Measurements from ENCODE around the gene SUPT7L.
"Not testable (repeated sequence)": the region's sequence is repeated elsewhere in the genome, so short reads cannot be mapped to it uniquely, and the experiment has no call there.

The SUPT7L gene

DNA sequence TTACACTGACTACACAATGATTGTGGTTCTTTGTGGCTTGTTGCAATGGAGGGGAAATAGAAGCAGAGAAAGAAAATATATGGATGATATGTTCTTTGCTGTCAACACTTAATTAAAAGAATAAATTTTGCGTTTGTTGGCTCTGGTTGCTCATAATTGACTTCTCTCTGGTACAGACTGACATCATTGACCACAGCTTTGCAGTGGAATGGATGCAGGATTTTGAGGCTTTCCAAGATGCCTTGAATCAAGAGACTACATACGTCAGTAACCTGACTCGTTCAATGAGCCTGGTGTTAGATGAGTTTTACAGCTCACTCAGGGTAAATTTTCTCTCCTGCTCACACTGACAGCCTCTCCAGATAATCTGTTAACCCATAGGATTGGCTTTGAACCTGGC is 24.7 kb downstream of the SUPT7L start:
- DNase-seq (ENCODE audit: extremely low read depth in 1 of 2, low read depth in 1 of 2) = no peak

DNA sequence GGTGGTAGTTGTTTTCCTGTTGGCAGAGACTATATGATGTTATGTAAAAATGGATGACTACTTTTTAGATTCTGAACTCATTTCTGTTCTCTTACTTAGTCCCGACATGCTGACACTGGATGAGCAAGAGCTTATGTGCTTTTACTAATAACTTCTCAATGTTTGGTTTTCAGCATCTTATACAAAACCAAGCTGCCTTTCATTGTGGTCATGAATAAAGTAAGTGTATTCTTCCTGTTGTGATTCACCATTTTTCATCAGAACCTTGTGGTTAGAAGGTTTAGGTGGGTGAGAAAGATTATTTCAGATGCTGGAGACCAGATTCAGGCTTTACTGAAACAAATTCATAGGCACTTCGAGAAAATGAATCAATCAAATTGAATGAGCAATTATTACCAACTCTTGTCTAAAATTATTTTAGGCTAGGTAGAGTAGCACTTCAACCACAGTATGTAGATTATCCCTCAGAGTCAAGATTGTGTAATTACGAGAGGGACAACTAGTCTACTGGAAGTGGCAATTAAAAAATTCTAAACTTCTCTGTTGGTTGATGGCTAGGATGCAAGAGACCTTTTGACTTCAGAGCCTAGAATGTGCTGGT is 25.3 kb downstream of the SUPT7L start:
- DNase-seq (ENCODE audit: extremely low read depth in 1 of 2, low read depth in 1 of 2) = no peak

DNA sequence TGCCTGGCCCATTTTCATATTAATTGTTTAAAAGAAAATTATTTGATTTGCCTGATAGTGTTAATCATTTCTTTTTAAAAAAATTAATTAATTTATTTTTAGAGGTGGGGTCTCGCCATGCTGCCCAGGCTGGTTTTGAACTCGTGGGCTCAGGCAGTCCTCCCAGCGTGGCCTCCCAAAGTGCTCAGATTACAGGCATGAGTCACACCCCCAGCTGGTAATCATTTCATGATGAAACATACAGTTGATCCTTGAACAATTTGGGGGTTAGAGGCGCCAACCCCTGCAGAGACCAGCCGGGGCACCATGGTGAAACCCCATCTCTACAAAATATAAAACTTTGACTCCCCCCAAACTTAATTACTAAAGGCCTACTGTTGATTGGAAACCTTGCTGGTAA is 26.6 kb downstream of the SUPT7L start:
- no peak for DNase-seq (ENCODE audit: extremely low read depth in 1 of 2, low read depth in 1 of 2)

DNA sequence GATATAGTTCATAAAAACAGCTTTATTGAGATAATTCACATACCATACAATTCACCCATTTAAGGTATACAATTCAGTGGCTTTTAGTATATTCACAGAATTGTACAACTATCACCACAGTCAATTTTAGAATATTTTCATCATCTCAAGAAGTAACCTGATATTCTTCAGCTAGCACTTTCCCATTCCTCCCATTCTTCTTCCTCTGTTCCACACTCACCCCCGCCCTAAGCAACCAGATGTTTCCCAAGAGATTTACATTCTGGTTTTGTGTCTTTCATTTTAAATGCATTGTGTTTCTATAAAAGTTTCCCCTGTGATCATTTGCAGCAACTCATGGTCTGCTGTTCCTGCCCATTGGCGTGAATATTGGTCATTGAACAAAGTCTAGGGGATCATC is 29.1 kb downstream of the SUPT7L start:
- no peak for DNase-seq (ENCODE audit: extremely low read depth in 1 of 2, low read depth in 1 of 2)

DNA sequence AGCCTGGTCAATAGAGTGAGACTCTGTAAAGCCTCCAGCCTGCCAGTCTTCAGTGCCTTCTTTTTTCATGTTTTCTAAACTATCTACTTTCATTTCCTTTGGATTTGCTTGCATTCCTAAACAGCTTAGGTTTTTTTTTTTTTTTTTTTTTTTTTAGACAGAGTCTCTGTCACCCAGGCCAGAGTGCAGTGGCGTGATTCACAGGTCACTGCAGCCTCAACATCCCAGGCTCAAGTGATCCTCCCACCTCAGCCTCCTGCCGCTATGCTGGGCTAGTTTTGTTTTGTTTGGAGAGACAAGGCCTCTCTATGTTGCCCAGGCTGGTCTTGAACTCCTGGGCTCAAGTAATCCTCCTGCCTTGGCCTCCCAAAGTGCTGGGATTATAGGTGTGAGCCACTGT is 33.2 kb downstream of the SUPT7L start:
- not testable (repeated sequence) for DNase-seq (ENCODE audit: extremely low read depth in 1 of 2, low read depth in 1 of 2)

DNA sequence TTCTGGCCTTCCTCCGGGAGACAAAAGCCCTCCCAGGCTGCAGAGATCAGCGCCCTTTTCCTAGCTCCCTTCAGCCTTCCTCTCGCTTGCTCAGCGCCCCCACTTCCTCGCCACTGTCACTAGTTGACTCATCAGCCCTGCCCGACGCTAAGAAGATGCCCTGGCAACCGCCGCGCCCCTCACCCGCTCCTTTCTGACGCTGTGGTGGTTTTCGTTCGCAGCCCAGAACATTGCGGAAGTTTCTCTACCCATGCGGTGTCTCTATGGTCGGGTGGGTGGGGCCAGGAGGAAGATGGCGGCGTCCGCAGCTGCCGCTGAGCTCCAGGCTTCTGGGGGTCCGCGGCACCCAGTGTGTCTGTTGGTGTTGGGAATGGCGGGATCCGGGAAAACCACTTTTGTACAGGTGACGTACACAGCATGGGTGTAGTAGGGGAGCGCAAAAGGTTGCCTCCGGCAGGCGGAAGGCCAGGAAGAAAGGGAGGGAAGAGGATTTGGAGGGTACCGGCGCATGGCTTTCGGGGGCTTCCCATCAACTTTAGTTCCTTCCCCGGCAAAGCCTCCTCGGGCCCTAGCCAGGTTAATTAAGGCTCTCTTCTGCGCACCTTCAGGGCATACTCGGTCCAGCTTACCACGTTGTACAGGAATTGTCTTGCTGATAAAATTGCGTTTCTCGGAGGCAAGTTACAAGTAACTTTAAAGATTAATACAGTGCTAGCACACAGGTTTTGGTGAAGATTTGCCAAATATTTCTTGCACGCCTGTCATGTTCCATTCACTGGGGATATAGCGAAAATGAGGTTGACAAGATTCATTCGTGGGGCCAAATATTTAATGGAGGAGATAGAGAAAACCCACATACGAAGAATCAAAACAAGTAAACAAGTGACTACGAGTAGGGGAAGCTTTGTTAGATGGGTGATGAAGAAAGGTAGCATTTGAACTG is 34.4 kb downstream of the SUPT7L start, which contains the start of the genes CCDC121 and GPN1:
CCDC121 (minus strand) TSS at position 246 of the 943 bp plus-strand sequence. CDS start 1,213 bp downstream, outside the sequence.
GPN1 (plus strand) TSS at position 284 of the 943 bp plus-strand sequence; CDS start at position 293, 9 bp downstream.
- DNase-seq (ENCODE audit: extremely low read depth in 1 of 2, low read depth in 1 of 2) = peak; percentile 89 to 90

DNA sequence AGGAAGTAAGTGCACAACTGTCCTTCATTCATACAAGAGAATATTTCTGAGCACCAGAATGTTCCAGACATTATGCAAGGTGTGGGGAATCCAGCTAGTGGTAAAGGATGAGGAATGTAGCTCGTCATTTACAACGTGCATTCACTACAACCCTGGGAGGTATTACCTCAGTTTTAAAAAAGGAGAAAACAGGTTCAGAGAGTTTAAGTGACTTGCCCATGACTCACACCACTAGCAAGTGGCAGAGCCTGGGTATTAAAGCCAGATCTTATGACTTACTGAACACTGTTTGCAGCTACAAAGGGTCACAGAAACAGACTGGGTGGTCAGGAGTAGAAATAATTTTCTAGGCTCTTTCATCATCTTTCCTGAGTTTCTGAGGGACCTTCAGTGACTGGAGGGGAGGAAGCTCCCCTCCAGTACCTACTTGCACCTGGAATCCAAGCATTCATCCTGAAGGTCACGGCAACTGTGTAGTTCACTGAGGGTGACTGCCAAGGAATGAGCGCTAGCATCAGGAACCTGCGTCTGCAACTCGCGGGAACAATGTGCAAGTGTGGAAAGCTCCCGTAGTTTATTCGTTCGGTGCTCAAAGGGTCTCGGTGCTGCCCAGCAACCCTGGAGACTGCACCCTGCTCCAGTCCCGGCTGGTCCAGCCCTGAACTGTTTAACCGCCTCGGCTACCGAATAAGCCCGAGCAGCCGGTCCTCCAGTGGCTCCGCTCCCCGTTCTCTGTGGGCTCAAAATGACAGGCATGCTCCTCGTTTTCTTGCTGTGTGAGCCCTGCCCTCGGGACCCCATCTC is 35.2 kb downstream of the SUPT7L start:
- no peak for DNase-seq (ENCODE audit: extremely low read depth in 1 of 2, low read depth in 1 of 2)

DNA sequence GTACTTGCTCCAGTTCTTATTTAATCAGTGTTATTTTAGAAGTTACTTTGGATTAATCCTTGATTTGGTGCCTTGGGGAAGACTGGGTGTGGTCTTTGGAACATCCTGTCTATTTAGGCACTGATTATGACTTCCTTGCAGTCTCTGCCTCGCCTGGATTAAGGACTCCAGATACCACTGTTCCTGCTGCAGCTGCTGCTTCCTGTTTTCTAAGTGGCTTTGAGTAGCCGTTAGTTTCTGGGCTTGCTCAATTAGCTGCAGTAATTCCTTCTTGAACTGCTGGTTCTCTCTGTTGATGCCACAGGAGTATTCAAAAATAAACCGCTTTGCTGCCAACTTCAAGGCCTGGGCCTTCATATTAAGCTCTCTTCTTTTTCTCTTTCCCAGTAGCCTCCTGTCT is 36.5 kb downstream of the SUPT7L start:
- DNase-seq (ENCODE audit: extremely low read depth in 1 of 2, low read depth in 1 of 2) = not testable (repeated sequence)

DNA sequence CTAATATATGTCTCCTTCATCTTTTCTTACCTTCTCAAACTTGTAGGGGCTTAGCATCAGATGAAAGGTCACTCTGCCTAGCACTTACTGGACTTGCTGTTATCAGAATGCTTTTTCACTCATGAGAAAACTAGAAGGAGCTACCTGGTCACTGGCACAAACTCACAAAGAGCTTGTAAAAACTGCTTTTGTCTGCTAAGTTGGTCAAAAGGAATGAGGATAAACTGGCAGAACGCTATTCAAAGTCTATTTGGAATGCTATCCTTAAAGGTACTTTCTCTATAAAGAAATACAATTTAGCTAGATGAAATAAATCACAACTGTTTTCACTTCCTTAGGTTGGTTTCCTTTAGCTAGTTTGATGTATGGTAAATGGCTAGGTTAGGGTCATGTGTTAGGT is 37.1 kb downstream of the SUPT7L start:
- DNase-seq (ENCODE audit: extremely low read depth in 1 of 2, low read depth in 1 of 2) = not testable (repeated sequence)

DNA sequence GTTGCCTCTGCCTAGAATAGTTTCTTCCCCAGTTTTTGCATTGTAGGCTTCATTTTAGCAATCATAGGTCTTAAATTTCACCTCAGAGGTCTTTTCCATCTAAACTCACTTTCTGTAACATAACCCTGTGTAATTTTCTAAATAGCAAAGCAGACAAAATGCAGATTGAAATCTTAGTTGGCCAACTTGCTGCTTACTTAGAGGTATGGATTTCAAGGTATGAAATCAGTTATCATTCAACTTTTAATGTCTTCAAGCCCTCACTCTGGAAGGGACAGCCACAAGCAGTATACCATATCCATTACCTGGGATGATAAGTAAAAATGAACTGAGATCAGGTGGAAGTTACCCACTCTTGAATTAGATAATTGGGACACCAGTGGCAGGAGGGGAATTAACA is 38.5 kb downstream of the SUPT7L start:
- no peak for DNase-seq (ENCODE audit: extremely low read depth in 1 of 2, low read depth in 1 of 2)

DNA sequence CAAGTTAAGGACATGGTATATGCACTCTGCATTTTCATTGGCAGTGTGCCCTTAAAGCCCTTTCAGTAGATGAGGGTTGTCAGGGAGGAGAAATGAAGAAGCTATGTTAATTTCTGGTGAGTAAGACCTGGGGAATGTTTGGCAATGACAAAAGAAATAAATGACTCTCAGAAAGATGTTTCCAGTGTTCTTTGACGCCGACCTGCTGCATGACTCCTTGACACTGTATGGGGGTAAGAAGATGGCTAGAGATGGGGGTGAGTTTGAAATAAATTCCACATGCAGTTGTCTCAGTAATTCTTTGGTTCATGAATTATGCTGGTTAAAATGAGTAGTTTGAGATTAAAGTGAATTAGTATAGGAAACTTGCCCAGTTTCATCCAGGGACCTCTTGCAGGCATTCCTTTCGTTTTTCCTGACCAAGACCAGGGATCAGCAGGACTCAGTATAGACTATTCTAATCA is 40.5 kb downstream of the SUPT7L start:
- DNase-seq (ENCODE audit: extremely low read depth in 1 of 2, low read depth in 1 of 2) = no peak

DNA sequence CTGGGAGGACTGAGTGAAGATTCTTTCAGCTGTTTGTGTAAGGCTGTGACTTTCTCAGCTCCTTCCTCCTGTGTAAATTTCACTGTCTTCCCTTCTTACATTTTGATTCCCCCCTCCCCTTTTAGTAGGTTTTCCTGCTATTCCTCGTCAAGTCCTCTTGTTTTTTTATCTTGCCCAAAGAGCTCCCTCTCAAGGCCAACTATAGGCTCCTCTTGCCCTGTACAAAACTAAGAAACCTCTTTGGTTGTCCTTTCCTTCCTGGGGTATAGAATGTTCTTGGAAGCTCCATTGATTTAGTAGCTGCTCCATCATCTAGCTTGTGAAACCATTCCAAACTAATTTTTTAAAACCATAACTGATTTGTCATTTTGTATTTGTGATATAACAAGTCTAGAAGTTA is 41.9 kb downstream of the SUPT7L start:
- no peak for DNase-seq (ENCODE audit: extremely low read depth in 1 of 2, low read depth in 1 of 2)

DNA sequence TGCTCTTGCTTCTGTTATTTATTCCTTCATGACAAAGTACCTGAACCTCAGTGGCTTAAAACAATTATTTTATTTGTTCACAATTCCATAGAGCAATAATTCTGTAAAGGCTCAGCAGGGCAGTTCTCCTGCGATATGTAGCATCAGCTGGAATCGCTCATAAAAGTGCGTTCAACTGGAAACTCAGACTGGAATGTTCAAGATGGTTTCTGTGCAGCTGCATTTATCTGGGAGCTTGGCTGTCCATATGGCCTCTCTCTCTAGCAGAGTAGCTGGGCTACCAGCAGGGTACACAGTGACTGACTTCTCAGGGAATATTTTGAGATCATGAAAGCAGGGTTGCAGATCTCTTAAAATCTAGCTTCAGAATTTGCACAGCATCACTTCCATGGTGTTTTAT is 48.1 kb downstream of the SUPT7L start:
- no peak for DNase-seq (ENCODE audit: extremely low read depth in 1 of 2, low read depth in 1 of 2)

DNA sequence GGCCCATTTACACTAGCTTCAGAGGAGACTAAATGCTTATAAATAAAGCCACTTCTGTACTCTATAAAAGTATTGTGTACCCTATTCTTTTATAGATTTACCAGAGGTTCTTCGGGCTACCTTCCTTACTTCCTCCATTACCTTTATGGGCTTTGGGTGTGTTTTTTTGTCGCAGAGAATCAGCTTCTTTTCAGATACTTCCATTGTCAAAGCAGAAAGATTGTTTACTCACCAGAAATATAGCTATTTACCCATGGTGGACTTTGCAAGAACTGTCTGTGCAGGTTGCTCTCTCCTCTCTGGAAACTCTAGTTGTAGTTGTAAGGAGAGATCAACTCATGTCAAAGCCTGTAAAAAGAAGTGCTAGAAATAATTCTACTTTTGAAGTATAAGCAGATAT is 49.4 kb downstream of the SUPT7L start:
- no peak for DNase-seq (ENCODE audit: extremely low read depth in 1 of 2, low read depth in 1 of 2)

DNA sequence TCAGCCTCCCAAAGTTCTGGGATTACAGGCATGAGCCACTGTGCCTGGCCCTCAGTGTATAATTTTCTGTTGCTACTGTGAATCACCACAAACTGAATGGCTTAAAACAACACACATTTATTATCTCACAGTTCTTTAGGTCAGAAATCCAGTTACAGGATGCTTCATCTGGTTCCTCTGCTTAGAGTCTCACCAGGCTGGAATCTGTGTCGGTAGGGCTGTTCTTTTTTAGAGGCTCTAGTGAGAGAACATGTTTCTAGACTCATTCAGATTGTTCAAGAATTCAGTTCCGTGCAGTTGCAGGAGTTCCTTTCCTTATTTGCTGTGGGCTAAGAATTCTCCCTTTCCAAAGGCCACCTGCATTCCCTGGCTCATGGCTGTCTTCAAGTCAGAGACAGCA is 56.8 kb downstream of the SUPT7L start:
- DNase-seq (ENCODE audit: extremely low read depth in 1 of 2, low read depth in 1 of 2) = no peak

Measured in activated CD8-positive, alpha-beta memory T cell treated with anti-CD3 and anti-CD28 coated beads for 1 hour (primary cell).